Measurements from ENCODE around the gene TANC1.

- TF ChIP-seq CTCF (IDR thresholded peaks at IDR 0.05; ENCODE audit: insufficient read depth, low read depth, low read length): no peak
- no peak for TF ChIP-seq EZH2 (IDR thresholded peaks at IDR 0.05; ENCODE audit: insufficient read depth, low read length)
Measured at GRCh38 chr2:159065313-159065712, 96.9 kb downstream of the TANC1 start.

Data from astrocyte (in vitro differentiated cells and primary cell).